ENCODE results near the gene RGS14.

RGS14 gene

DNA sequence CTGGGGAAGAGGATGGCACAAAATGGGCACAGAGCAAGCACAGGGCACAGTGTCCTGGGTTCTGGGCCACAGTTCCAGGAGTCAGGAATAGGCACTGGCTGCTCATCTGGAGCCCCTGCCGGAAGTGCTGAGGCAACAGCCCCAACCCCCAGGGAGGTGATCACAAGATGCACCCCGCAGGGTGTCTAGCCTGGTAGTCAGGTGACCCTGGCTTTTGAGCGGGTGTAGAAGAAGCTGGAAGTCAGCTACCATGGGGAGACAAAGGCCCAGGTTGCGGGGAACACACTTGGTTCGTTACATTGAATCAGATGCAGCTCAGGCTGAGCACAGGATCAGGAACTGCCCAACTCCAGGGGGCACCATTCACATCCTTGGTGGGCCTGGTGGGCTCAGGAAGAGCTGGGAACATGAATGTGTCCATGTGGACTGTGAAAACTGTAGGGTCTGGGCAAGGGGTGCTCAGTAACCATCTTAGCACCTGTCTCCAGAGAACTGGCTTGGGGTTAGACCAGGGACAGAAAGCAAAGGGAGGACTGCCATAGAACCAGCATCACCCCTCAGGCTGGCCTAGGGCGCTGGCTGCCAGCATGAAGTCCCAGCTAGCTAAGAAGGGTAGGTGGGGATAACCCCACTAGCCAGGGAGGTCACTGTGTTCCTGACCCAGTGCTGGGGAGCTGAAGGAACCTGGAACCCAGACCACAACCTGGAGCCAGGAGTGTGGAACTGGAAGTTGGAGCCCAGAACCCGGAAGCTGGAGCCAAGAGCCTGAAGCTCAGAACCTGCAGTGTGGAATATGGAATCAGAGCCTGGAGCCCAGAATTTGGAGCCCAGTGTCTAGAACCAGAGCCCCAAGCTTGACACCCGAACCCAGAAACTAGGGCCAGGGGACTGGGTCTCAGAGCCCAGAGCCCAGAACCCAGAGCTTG is 20.4 kb downstream of the RGS14 start:
- no peak for TF ChIP-seq CTCF (conservative IDR thresholded peaks at IDR 0.05; ENCODE audit: low read depth, low read length)
- DNase-seq (ENCODE audit: low read depth), result no peak
- H3K4me3 ChIP-seq (ENCODE audit: low read length), result no peak overlapping the region

DNA sequence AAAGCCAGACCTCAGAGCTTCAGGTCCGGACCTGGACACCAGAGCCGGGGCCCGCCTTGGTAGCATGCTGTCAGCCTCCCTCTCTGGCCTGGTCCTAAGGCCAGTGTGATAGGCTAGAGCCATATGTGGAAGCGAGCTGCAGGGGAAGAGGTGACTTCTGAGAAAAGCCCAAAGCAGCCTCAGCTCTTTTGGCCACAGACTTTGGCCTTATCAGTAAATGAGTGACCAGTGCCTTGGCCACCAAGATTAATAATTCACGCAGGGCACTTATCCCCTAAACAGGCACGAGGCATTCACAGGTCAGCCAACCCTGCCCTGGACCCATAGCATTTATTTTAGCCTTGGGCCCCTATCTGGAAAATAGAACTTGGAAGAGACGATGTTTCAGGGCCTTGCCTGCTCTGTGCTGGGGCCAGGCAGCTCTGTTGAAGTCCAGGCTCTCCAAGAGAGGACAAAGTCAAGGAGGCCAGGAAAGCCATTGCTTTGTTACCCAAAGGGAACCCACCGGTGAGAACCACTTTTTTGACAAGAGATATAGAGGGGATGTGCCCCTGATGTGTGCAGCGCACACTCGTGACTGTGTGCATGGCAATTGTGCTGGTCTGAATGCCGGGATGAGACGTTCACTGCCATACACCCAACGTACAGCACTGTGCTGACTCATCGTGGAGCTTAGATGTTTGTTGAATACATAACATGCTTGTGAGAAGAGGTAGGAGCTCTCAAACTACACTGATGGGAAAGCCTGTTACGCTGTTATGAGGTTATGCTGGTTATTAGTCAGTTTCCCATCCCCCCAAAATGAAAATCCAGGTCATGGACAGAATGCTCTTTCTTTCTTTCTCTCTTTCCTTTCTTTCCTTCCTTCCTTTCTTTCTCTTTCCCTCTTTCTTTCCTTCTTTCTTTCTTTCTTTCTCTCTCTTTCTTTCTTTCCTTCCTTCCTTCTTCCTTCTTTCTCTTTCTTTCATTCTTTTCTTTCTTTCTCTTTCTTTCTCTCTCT is 21.5 kb downstream of the RGS14 start:
- DNase-seq (ENCODE audit: low read depth), result peak; percentile 73
- no peak overlapping the region for H3K4me3 ChIP-seq (ENCODE audit: low read length)
- TF ChIP-seq CTCF (conservative IDR thresholded peaks at IDR 0.05; ENCODE audit: low read depth, low read length), result no peak

DNA sequence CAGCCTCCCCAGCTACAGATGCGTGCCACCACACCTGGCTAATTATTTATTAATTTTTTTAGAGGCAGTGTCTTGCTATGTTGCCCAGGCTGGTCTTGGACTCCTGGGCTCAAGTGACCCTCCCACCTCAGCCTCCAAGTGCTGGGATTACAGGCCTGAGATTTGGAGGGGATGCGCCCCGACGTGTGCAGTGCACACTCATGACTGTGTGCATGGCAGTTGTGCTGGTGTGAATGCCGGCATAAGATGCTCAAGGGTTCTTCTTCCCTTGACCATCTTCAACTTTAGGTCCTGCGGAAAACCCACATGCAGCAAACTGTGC is 23.0 kb downstream of the RGS14 start:
- DNase-seq (ENCODE audit: low read depth), result no peak
- H3K4me3 ChIP-seq (ENCODE audit: low read length), result no peak overlapping the region
- no peak for TF ChIP-seq CTCF (conservative IDR thresholded peaks at IDR 0.05; ENCODE audit: low read depth, low read length)

GRCh38 chr5:177382423-177383029 is 24.8 kb downstream of the RGS14 start:
- no peak overlapping the region for H3K4me3 ChIP-seq (ENCODE audit: low read length)
- DNase-seq (ENCODE audit: low read depth), result no peak
- peak; percentile 56 for TF ChIP-seq CTCF (conservative IDR thresholded peaks at IDR 0.05; ENCODE audit: low read depth, low read length)

GRCh38 chr5:177383181-177383580 is 25.5 kb downstream of the RGS14 start:
- no peak for DNase-seq (ENCODE audit: low read depth)

GRCh38 chr5:177384134-177384533 is 26.4 kb downstream of the RGS14 start, which contains the start of gene SLC34A1:
Gene SLC34A1 (plus strand): TSS chr5:177384434. CDS start chr5:177385742, 1,308 bp downstream.
- DNase-seq (ENCODE audit: low read depth), result no peak
- no peak within 1 kb of the TSS for H3K4me3 ChIP-seq (ENCODE audit: low read length)
- TF ChIP-seq CTCF (conservative IDR thresholded peaks at IDR 0.05; ENCODE audit: low read depth, low read length), result no peak

More at GRCh38 chr5:177383181-177383580, 25.5 kb downstream of the RGS14 start:
- H3K4me3 ChIP-seq (ENCODE audit: low read length), result no peak overlapping the region
- TF ChIP-seq CTCF (conservative IDR thresholded peaks at IDR 0.05; ENCODE audit: low read depth, low read length), result no peak
